Medulla oblongata (tissue), 1 donor: Measurements from ENCODE around the gene RFK.
"Not testable (repeated sequence)": the region's sequence is repeated elsewhere in the genome, so short reads cannot be mapped to it uniquely, and the experiment has no call there.

Experiments
- DNase-seq: peaks from one replicate; pipeline ENCODE4 v3.0.0-alpha.2; 2015; ENCODE audit errors: extremely low spot score

The RFK gene

DNA sequence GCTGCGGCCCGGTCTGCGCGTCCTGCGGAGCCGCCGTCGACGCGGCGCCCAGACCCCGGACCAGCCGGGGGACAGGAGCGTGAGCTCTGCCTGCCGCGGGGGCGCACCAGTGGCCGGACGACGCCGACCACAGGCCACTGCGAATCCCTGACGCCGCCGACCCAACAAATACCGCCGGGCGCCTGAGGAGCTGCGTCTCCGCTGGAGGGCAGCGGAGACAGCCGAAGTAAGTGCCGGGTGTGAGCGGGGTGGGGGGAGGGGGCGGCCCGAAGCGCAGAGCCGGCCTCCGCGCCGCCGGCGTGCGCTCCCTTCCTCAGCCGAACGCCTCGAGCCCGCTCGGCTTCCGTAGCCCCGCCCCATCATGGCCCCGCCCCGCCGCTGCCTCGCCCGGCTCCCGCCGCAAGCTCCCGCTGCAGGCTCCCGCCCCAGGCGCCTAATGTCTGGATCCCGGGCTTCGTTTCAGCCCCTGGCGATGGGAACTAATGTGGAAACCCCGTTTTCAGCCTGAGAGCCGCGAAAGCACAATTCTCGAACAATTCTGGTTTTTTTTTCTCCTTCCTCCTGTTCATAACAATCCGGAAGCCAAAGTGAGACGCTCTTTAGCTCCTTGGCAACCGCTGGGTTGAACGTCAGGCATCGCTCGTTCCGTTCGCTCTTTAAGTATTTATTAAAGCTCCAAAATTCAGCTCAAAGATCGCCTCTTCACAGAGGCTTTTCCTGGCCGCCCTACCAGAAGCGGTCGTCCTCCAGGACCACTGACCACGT lies at the start of gene RFK:
Gene RFK, minus strand, starts transcription at position 232 of the 765 bp plus-strand sequence. CDS start 255 bp downstream, outside the sequence.
- peak; percentile 93 for DNase-seq

DNA sequence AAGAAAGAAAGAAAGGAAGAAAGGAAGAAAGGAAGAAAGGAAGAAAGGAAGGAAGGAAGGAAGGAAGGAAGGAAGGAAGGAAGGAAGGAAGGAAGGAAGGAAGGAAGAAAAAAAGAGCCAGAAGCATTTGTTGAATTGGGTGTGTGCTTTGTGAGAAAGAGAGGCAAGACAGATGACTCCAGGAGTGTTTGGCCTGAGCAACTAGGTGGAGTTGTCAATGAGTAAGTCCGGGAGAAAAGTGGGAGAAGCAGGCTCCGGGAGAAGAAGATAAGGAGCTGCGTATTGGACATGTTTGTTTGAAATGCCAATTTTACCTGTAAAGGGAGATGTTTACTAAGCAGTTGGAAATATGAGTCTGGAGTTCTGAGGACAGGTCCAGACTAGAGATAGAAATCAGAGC lies 49.7 kb upstream of the RFK start:
- DNase-seq = no peak

DNA sequence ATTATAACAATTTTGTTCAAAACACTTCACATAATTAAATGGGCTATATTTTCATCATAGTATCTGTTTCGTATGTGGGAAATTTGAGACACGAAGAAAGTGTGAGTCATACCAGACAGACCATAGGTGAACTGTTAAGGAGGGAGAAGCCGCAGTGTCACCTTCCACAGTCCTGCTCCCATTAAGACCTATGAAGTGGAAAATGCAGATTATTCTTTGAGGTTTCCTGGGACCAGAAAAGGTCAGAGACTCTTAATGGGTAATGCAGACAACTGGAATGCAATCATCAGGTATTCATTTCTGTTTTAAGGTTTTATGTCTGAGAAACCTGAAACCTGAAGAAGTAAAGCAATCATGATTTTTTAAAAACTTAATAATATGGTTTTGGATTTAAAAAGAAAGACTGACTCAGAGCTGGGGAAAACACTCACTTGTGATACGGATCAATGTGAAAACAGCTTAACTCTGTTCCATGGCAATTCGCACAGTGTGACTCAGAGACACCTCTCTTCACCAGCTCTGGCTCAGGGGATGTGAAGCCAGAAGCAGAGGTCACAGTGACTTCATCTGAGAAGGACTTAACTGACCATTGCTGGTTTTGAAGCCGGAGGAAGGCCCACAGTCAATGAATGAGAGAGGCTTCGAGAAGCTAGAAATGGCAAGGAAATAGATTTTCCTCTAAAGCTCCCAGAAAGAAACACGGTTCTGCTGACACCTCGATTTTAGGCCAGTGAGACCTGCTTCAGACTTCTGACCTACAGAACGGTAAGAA lies 47.5 kb upstream of the RFK start:
- no peak for DNase-seq

DNA sequence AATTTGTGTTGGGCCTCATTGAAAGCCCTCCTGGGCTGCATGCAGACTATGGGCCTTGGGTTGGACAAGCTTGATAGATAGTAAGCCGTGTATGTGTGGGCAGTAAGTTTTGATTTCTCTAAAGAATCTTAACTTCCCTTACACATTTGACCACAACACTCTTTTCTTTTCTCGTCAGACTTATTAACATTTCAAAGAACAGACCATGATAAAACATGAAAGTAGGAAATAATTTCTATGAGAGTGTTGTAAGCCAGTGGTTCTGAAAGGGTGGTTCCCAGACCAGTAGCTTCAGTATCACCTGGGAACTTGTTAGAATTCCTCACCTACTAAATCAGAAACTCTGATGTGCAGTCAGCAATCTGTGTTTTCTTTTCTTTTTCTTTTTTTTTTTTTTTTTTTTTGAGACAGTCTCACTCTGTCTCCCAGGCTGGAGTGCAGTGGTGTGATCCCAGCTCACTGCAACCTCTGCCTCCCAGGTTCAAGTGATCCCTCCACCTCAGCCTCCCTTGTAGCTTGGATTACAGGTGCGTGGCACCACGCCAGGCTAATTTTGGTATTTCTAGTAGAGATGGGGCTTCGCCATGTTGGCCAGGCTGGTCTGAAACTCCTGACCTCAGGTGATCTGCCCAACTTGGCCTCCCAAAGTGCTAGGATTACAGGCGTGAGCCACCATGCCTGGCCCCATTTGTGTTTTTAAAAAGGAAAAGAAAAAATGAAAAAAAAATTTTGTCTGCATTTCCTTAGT lies 44.8 kb upstream of the RFK start:
- DNase-seq = no peak

DNA sequence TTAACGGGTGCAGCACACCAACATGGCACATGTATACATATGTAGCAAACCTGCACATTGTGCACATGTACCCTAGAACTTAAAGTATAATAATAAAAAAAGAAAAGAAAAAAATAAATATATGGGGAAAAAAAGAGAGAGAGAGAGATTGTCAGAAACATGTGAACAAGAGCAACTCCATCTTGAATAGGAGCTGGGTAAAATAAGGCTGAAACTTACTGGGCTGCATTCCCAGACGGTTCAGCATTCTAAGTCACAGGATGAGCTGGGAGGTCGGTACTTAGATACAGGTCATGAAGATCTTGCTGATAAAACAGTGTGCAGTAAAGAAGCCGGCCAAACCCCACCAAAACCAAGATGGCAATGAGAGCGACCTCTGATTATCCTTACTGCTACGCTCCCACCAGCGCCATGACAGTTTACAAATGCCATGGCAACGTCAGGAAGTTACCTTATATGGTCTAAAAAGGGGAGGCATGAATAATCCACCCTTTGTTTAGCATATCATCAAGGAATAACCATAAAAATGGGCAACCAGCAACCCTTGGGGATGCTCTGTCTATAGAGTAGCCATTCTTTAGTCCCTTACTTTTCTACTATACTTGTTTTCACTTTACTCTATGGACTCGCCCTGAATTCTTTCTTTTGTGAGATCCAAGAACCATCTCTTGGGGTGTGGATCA lies 42.9 kb upstream of the RFK start:
- DNase-seq = not testable (repeated sequence)

DNA sequence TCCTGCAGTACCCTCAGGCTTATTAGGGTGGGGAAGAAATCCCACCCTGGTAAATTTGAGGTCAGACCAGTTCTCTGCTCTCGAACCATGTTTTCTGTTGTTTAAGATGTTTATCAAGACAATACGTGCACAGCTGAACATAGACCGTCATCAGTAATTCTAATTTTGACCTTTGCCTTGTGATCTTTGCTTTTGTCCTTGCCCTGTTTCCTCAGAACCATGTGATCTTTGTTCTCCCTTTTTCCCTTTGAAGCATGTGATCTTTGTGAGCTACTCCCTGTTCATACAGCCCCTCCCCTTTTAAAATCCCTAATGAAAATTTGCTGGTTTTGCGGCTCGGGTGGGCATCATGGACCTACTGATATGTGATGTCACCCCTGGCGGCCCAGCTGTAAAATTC lies 40.7 kb upstream of the RFK start:
- not testable (repeated sequence) for DNase-seq

DNA sequence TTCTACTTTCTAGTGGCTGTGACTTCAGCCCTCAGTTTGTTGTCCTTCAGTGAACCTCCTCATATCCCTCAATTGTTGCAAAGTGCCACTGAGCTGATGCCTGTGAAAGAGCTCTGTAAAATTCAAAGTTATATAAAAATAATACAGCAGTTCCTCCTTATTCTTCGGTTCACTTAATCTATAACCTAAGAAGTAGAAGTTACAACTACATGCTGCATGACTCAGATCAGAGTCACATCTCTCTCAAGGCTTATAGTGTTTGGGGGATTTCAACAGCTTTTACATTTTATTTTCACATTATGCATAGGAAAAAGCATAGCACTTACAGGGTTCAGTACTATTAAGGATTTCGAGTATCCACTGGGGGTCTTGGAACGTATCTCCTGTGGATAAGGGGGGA lies 39.6 kb upstream of the RFK start:
- DNase-seq = no peak

DNA sequence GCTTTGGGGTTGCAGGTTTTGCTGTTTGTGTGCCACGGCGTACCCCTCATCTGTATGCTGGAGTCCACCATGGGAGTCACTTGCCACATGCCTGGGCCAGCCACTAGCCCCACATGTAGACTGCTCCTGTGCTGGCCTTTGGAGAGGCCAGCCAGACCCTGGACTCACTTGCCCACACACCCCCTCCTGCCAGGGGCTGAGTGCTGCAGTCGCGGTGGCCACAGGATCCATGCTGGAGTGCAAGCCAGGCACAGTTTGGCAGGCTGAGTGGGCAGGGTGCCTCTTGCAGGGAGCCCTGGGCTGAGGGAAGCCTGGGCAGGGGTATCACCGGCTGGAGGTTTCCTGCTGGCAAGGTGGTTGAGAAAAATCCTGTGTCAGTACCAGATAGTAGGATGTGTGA lies 39.2 kb upstream of the RFK start:
- DNase-seq = no peak

DNA sequence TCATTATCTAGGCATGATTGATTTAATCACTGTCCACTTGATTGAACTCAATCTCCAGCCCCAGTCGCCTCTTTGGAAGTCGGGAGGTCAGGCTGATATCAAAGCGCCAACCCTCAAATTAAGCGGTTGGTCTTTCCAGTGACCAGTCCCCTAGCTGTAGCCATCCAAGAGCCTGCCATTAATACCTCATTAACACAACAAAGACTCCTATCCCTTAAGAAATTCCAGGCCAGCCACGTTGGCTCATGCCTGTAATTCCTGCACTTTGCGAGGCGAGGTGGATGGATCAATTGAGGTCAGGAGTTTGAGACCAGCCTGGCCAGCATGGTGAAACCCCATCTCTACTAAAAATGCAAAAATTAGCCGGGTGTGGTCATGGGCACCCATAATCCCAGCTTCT lies 37.4 kb upstream of the RFK start:
- DNase-seq = no peak

DNA sequence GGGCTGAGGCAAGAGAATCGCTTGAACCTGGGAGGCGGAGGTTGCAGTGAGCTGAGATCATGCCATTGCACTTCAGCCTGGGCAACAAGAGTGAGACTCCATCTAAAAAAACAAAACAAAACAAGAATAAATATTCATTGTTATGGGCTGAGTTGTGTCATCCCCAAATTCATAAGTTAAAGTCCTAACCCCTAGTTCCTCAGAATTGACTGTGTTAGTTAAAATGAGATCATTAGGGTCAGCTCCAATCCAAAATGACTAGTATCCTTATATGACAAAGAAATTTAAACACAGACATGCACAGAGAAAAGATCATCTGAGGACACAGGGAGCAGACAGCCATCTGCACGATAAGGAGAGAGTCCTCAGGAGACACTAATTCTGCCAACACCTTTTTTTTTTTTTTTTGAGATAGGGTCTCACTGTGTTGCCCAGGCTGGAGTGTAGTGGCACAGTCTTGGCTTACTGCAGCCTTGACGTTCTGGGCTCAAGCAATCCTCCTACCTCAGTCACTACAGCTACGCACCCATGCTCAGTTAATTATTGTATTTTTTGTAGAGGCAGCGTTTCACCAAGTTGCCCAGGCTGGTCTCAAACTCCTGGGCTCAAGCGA lies 32.7 kb upstream of the RFK start:
- no peak for DNase-seq

DNA sequence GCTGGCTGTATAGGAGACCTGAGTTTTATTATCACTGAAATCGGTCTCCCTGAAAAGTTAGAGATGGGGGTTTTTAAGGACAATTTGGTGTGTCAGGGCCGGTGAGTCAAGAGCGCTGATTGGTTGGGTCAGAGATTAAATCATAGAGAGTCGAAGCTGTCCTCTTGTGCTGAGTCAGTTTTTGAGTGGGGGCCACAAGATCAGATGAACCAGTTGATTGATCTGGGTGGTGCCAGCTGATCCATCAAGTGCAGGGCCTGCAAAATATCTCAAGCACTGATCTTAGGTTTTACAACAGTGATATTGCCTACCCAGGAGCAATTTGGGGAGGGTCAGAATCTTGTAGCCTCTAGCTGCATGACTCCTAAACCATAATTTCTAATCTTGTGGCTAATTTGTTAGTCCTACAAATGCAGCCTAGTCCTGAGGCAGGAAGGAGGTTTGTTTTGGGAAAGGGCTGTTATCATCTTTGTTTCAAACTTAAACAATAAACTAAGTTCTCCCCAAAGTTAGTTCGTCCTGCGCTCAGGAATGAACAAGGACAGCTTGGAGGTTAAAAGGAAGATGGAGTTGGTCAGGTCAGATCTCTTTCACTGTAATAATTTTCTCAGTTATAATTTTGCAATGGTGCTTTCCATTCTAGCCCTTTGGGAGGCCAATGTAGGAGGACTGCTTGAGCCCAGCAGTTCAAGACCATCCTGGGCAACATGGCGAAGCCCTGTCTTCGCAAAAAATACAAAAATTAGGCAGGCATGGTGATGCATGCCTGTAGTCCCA lies 31.6 kb upstream of the RFK start:
- DNase-seq = no peak

DNA sequence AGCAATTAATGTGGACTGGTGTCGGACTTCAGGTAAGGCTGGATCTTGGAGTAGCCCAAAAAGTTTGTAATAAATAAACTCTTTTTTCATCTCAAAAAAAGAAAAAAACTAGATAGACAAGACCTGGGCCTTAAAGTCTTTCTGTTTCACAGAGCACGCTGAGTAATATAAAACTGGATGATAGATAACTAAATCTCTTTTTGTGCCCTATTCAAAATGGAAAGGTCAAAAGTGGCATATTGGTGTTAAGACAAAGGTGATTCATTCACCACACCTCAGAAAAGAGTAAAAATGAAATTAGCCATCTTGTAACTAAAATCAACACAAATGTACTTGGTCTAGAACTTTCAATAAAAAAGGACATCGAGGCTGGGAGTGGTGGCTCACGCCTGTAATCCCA lies 30.3 kb upstream of the RFK start:
- no peak for DNase-seq

DNA sequence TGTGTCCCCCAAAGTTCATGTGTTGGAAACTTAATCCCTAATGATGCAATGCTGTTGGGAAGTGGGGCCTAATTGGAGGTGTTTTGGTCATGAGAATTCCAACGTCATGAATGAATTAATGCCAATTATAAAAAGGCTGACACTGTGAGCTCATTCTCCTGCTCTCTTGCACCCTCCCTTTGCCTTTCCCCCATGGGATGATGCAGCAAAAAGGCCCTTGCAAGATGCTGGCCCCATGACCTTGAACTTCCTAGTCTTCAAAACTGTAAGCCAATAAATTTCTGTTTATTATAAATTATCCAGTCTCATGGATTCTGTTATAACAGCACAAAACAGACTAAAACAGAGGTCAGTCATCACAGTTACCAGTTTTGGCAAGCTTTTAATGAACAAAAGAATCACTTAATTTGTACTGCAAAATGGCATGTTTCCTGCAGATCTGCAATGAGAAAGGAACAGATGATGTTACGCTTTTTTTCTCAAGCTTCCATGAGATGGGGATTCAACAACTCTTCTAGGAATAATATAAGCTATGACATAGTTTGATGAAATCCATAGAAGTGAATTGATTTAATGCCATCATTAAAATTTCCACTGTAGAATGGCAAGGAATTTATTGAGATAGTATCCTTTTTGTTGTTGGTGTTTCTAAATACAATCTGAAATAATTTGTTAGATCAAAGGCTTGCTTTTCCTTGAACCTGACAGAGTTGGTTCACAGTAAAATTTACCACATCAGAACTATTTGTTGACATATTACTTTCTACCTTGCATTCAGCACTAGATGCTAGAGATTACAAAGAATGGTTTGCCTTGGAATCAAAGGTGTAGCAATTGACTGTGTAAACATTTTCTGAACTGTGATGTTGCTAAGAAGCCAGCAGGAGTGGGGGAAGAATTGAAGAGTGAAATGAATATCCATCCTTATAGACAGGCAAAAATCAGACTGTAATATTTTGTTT lies 29.3 kb upstream of the RFK start:
- no peak for DNase-seq

DNA sequence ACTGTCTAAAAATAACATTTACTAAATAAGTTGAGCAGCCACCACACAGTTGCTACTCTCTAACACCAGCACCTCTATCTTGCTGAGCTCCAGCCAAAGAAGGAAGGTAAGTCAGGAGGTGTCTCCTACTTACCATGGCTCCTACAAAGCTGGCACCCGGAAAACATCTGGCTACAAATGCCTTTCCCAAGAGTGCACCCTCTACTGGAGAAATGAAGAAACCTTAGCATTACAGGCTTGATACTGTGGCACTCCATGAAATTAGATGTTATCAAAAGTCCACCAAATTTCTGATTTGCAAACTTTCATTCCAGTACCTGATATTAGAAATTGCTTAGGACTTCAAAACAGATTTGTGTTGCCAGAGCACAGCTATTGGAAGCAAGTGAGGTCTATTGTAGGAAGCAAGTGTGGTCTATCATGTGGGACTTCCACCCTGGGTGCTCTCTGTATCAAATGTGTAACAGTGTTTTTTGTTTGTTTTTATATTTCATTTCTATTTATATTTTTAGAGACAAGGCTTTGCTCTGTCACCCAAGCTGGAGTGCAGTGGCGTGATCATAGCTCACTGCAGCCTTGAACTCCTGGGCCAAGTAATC lies 25.7 kb upstream of the RFK start:
- DNase-seq = peak; percentile 22

DNA sequence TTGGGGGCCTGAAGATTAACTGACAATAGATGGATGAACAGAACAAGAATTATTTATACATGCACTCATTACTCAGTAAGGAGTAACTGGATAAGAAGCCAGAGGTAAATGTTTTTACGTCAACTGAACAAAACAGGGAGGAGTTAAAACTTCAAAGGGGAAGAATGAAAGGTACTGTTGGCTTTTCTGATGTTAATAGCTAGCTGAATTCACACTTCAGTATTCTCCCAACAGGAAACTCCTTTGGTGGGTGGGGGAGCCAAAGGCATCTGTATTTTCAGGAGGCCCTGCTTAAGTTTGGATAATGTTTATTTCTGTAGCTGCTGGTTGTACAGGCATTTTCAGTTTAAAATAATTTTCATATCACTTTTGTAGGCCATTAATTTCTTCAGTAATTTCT lies 23.2 kb upstream of the RFK start:
- DNase-seq = no peak

DNA sequence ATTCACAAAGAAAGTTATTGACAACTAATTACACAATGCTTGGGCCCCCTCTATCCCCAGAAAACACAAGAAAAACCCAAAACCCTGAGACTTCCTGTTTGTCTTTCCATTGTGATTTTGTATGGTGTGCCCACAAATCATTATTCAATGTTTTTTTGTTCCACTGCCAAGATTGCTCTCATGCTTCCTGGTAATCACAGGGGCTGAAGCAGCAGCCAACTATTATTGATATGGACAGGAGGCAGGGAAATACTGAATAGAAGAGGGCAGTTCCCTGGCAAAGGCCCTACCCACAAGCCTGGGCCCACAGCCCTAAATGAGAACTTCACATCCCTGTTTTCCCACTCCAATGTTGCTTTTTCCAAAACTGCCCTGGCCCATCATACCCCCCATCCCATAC lies 21.5 kb upstream of the RFK start:
- no peak for DNase-seq

DNA sequence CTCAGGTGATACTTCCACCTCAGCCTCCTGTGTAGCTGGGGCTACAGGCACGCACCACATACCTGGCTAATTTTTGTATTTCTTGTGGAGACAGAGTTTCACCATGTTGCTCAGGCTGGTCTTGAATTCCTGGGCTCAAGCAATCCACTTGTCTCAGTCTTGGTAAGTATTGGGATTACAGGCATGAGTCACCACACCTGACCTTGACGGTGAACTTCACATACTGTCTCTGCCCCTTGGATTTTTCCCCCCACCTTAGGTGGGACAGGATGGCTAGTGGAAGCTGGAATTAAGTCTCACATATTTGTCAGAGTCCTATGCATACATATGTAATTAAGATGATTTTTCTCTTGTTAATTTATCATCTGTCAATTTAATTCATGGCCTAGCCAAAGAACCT lies 20.9 kb upstream of the RFK start:
- no peak for DNase-seq

DNA sequence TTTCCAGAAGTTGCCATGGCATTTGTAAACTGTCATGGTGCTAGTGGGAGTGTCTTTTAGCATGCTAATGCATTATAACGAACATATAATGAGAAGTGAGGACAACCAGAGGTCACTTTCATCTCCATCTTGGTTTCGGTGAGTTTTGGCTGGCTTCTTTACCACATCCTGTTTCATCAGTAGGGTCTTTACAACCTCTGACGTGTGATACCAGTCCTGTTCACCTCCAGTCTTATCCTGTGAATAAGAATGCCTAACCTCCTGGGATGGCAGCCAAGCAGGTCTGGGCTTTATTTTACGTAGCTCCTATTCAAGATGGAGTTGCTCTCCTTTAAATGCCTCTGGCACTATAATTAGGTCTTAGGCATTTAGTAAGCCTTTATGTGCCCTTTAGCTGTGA lies 20.4 kb upstream of the RFK start:
- DNase-seq = no peak

DNA sequence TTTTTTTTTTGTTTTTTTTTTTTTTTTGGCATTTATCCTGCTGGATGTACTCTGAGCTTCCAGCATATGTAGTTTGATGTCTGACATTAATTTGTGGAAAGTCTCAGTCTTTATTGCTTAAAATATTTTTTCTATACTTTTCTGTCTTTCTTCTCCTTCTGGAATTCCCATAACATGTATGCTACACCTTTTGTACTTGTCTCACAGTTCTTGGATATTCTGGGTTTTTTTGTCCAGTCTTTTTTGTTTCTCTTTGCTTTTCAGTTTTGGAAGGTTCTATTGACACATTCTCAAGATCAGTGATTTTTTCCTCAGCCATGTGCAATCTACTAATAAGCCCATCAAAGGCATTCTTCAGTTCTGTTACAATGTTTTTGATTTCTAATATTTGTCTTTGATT lies 19.4 kb upstream of the RFK start:
- DNase-seq = no peak
